ENCODE measurements around the gene TAX1BP3. TPM values are rescaled to one million over a fixed set of nuclear protein-coding genes. Genes with fewer than 3 reads are reported as not detected.

Gene TAX1BP3
- polyA plus RNA-seq, 3 donors: 84.5 to 98.5 (median 92.6) TPM

GRCh38 chr17:3659541-3660111, 8.8 kb downstream of the TAX1BP3 start:
- no peak for DNase-seq (ENCODE audit: low read depth in 3 of 3, low spot score in 2 of 3)

- no peak for DNase-seq (ENCODE audit: low read depth in 3 of 3, low spot score in 2 of 3)
Measured at GRCh38 chr17:3658784-3659449, 9.5 kb downstream of the TAX1BP3 start.

GRCh38 chr17:3657874-3658783, 10.2 kb downstream of the TAX1BP3 start:
- no peak for DNase-seq (ENCODE audit: low read depth in 3 of 3, low spot score in 2 of 3)

GRCh38 chr17:3657588-3657869, 10.8 kb downstream of the TAX1BP3 start:
- no peak for DNase-seq (ENCODE audit: low read depth in 3 of 3, low spot score in 2 of 3)

- DNase-seq (ENCODE audit: low read depth in 3 of 3, low spot score in 2 of 3): no peak
Measured at GRCh38 chr17:3656755-3657587, 11.4 kb downstream of the TAX1BP3 start.

- no peak for DNase-seq (ENCODE audit: low read depth in 3 of 3, low spot score in 2 of 3)
Measured at GRCh38 chr17:3656353-3656752, 12.0 kb downstream of the TAX1BP3 start.

GRCh38 chr17:3655766-3656165, 12.6 kb downstream of the TAX1BP3 start:
- no peak for DNase-seq (ENCODE audit: low read depth in 3 of 3, low spot score in 2 of 3)

GRCh38 chr17:3647769-3648555, 20.4 kb downstream of the TAX1BP3 start:
- DNase-seq (ENCODE audit: low read depth in 3 of 3, low spot score in 2 of 3): no peak

- no peak for DNase-seq (ENCODE audit: low read depth in 3 of 3, low spot score in 2 of 3)
Measured at GRCh38 chr17:3647251-3647650, 21.1 kb downstream of the TAX1BP3 start.

- no peak for DNase-seq (ENCODE audit: low read depth in 3 of 3, low spot score in 2 of 3)
Measured at GRCh38 chr17:3645310-3645709, 23.1 kb downstream of the TAX1BP3 start.

- no peak for DNase-seq (ENCODE audit: low read depth in 3 of 3, low spot score in 2 of 3)
Measured at GRCh38 chr17:3643889-3644349, 24.5 kb downstream of the TAX1BP3 start.

- DNase-seq (ENCODE audit: low read depth in 3 of 3, low spot score in 2 of 3): no peak
Measured at GRCh38 chr17:3641717-3642486, 26.5 kb downstream of the TAX1BP3 start.

GRCh38 chr17:3641014-3641413, 27.4 kb downstream of the TAX1BP3 start:
- no peak for DNase-seq (ENCODE audit: low read depth in 3 of 3, low spot score in 2 of 3)

GRCh38 chr17:3639981-3640596, 28.3 kb downstream of the TAX1BP3 start:
- no peak for DNase-seq (ENCODE audit: low read depth in 3 of 3, low spot score in 2 of 3)

GRCh38 chr17:3636908-3637373, 31.4 kb downstream of the TAX1BP3 start:
- no peak for DNase-seq (ENCODE audit: low read depth in 3 of 3, low spot score in 2 of 3)

GRCh38 chr17:3636154-3636907, 32.0 kb downstream of the TAX1BP3 start, which contains the start of the genes CTNS and SHPK:
Gene CTNS (plus strand): TSS chr17:3636760. CDS start chr17:3640207, 3,447 bp downstream.
Gene SHPK (minus strand): TSS chr17:3636250. CDS start chr17:3636219, 31 bp downstream.
- peak; percentile 83 to 91 (median 90) for DNase-seq (ENCODE audit: low read depth in 3 of 3, low spot score in 2 of 3)

GRCh38 chr17:3635474-3636153, 32.8 kb downstream of the TAX1BP3 start:
- no peak for DNase-seq (ENCODE audit: low read depth in 3 of 3, low spot score in 2 of 3)
